Osteocyte (in vitro differentiated cells): ENCODE results near the gene COMP. TPM values are rescaled to one million over a fixed set of nuclear protein-coding genes. Genes with fewer than 3 reads are reported as not detected.
"Not testable (repeated sequence)": the region's sequence is repeated elsewhere in the genome, so short reads cannot be mapped to it uniquely, and the experiment has no call there.

Source experiments
- DNase-seq: peaks from one replicate; pipeline ENCODE4 v3.0.0; 2021; ENCODE audit warnings: mixed read lengths; ENCODE audit not compliant: unreplicated experiment; ENCODE audit errors: extremely low spot score
- H3K27ac Mint-ChIP-seq: one replicate; pipeline ENCODE4 v1.8.0; 2021; ENCODE audit warnings: mild to moderate bottlenecking, mixed read lengths; ENCODE audit not compliant: unreplicated experiment
- H3K27me3 Mint-ChIP-seq: one replicate; pipeline ENCODE4 v1.8.0; 2021; ENCODE audit warnings: mixed read lengths; ENCODE audit not compliant: unreplicated experiment
- H3K36me3 Mint-ChIP-seq: one replicate; pipeline ENCODE4 v1.8.0; 2021; ENCODE audit warnings: mixed read lengths; ENCODE audit not compliant: unreplicated experiment
- H3K4me1 Mint-ChIP-seq: one replicate; pipeline ENCODE4 v1.8.0; 2021; ENCODE audit warnings: mixed read lengths; ENCODE audit not compliant: unreplicated experiment
- H3K4me3 Mint-ChIP-seq: one replicate; pipeline ENCODE4 v1.8.0; 2021; ENCODE audit warnings: mild to moderate bottlenecking, moderate library complexity, mixed read lengths; ENCODE audit not compliant: unreplicated experiment
- H3K9me3 Mint-ChIP-seq: one replicate; pipeline ENCODE4 v1.8.0; 2021; ENCODE audit warnings: mixed read lengths; ENCODE audit not compliant: unreplicated experiment
- total RNA-seq: library from RNA; stranded (reverse); gene quantifications from 2 replicates; pipeline ENCODE4 v1.2.1, GENCODE V29; 2021
- TF ChIP-seq, protein P1 (sequence below): fragments of 200-600 bp; sonication (generic); IDR thresholded peaks from 2 replicates; pipeline ENCODE4 v1.5.0; 2021; ENCODE audit warnings: antibody characterized with exemption, mild to moderate bottlenecking, moderate library complexity

COMP gene
- total RNA-seq, 1 donor from 2014 or later = 0.13 TPM

DNA sequence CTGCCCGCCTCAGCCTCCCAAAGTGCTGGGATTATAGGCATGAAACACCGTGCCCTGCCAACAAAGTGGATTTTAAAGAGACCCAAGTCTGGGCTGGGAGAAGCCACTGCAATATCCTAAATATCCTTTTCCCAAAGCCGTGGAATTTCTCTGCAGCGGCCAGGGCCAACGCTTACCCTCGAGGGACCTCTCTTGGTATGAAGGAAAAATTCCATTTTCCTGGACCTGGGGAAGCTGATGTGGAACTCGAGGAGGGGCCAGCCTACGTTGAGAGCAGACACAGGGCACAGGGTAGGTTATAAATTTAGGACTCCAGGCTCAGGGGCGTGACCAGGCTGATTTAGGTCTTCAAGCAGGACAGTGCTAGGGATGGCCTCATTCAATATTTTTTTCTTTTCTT, 23.0 kb upstream of the COMP start:
- DNase-seq = no peak
- Mint-ChIP-seq H3K4me1 (peaks cover 6% of the 10 kb centered on the region), H3K4me3 (no peak overlapping the region), H3K9me3 (no peaks in the 10 kb centered on the region), H3K36me3 (no peaks in the 10 kb centered on the region), H3K27ac (no peak overlapping the region), H3K27me3 (peaks cover 12% of the 10 kb centered on the region)
- TF ChIP-seq, protein P1, sequence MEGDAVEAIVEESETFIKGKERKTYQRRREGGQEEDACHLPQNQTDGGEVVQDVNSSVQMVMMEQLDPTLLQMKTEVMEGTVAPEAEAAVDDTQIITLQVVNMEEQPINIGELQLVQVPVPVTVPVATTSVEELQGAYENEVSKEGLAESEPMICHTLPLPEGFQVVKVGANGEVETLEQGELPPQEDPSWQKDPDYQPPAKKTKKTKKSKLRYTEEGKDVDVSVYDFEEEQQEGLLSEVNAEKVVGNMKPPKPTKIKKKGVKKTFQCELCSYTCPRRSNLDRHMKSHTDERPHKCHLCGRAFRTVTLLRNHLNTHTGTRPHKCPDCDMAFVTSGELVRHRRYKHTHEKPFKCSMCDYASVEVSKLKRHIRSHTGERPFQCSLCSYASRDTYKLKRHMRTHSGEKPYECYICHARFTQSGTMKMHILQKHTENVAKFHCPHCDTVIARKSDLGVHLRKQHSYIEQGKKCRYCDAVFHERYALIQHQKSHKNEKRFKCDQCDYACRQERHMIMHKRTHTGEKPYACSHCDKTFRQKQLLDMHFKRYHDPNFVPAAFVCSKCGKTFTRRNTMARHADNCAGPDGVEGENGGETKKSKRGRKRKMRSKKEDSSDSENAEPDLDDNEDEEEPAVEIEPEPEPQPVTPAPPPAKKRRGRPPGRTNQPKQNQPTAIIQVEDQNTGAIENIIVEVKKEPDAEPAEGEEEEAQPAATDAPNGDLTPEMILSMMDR = peak; percentile 49

DNA sequence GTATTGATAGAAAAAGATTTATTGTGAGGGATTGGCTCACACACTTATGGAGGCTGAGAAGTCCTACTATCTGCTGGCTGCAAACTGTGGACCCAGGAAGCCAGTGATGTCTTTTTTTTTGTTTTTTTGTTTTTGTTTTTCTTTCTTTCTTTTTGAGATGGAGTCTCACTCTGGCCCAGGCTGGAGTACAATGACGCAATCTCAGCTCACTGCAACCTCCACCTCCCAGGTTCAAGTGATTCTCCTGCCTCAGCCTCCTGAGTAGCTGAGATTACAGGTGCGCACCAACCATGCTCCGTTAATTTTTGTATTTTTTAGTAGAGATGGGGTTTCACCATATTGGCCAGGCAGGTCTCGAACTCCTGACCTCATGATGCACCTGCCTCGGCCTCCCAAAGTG, 20.5 kb upstream of the COMP start:
- not testable (repeated sequence) for DNase-seq, H3K9me3 Mint-ChIP-seq, H3K4me3 Mint-ChIP-seq, H3K27ac Mint-ChIP-seq, H3K36me3 Mint-ChIP-seq, H3K4me1 Mint-ChIP-seq
- peaks cover 12% of the 10 kb centered on the region for H3K27me3 Mint-ChIP-seq

DNA sequence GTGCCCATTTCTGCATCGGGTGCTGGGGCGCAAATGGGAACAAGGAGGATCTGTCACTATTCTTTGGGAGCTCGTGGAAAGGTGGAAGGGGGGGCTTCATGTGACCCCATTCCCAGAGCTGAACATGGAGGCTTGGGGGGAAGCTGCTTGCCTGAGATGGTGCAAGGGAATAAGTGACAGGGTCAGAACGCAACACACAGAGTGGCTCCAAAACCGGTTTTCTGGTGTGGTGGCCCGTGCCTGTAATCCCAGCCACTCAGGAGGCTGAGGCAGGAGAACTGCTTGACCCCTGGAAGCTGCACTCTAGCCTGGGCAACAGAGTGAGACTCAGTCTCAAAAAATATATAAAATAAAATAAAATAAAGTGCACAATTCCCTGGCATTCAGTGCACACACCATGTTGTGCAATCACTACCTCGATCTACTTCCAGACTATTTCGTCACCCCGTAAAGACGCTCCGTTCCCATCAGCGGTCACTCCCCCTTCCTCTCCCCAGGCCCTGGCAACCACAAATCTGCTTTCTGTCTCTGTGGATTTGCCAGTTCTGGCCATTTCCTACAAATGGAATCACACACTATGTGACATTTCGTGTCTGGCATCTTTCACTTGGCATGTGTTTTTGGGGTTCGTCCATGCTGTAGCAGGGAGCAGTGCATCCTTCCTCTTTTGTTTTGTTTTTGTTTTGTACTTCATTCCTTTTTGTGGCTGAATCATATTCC, 18.2 kb upstream of the COMP start:
- no peak overlapping the region for H3K4me3 Mint-ChIP-seq
- H3K27ac Mint-ChIP-seq = no peak overlapping the region
- DNase-seq = no peak
- peaks cover 12% of the 10 kb centered on the region for H3K27me3 Mint-ChIP-seq
- TF ChIP-seq, protein P1 = no peak
- no peaks in the 10 kb centered on the region for H3K9me3 Mint-ChIP-seq
- no peaks in the 10 kb centered on the region for H3K36me3 Mint-ChIP-seq
- H3K4me1 Mint-ChIP-seq = peaks cover 6% of the 10 kb centered on the region

DNA sequence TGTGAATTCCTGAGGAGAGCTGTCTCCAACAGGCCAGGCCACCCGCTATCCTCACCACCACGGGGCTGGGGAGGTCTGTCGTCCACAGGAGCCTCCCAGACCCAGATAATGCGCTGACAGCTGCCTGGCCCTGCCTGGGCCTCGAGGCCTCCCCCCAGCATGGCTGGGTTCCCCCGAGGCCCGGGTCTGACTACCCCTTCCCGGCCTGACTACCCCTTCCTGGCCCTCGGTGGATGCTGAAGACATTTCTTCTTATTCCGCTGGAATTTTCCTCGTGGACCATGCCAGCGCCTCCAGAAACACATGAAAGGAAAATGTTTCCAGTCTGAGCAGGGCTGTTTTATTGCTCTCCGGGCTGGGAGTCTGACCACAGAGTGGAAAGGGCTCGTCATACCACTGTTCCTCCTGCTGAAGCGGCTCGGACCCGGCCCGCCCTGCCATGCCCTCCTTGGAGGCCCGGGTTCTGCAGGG, 16.8 kb upstream of the COMP start:
- Mint-ChIP-seq H3K4me3 (no peak overlapping the region), H3K36me3 (no peaks in the 10 kb centered on the region), H3K4me1 (no peaks in the 10 kb centered on the region), H3K27ac (no peak overlapping the region), H3K9me3 (no peaks in the 10 kb centered on the region), H3K27me3 (peaks cover 8% of the 10 kb centered on the region)
- no peak for DNase-seq
- TF ChIP-seq, protein P1 = no peak

DNA sequence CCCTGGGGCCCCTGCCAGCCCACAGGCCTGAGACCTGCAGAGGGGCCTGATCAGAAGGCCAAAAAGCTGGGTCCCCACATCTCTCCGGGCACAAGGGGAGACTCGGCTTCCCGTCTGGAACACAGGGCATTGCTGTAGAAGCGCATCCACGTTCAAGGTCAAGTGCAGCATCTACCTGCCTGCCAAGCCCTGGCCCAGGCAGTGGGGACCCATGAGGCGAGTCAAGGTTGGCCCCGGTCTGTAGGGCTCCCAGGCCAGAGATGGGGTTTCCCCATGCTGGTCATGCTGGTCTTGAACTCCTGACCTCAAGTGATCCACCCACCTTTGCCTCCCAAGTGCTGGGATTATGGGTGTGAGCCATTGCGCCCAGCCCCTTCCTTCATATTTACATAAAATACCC, 13.5 kb upstream of the COMP start:
- Mint-ChIP-seq H3K27me3 (peaks cover 19% of the 10 kb centered on the region), H3K27ac (no peak overlapping the region), H3K4me1 (no peaks in the 10 kb centered on the region), H3K9me3 (no peaks in the 10 kb centered on the region), H3K36me3 (no peaks in the 10 kb centered on the region), H3K4me3 (no peak overlapping the region)
- DNase-seq = no peak
- TF ChIP-seq, protein P1 = no peak
